HG03139 (cell line): ENCODE measurements around the gene MAP4K4.

Experiments
- ATAC-seq: cut with Tn5 transposase; IDR thresholded peaks from one replicate; pipeline ENCODE4 v1.9.1; 2021; ENCODE audit not compliant: unreplicated experiment

Gene MAP4K4

DNA sequence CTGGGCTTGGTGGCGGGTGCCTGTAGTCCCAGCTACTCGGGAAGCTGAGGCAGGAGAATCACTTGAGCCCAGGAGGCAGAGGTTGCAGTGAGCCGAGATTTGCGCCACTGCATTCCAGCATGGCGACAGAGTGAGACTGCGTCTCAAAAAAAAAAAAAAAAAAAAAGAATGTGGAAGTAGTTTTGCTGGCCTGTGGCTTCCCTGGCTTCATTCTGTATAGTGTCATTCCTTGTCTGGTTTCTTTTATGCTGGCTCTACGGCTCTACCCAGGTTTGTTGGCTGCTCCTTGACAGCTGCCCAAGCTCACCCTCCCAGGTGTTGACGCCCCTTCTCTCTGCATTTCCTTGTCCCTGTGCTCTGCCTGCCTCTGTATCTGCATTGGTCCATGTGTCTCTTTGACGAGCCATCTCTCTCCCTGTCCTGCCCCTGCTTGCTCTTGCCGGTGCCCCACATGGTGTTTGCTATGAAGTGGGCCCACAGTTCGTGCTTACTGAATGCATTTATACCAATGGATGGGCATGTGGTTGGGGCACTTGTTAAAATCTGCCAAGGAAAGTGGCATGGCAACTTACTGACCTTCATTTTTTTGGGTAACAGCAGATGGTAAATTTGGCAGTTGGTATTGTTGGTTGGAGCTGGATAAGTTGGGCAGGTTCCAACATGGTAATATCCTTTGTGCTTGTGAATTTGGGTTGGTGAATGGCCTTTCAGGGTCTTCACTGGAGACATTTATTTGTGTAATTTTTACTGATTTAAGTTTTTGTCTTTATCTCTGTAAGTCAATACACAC is 113.9 kb downstream of the MAP4K4 start:
- no peak for ATAC-seq

DNA sequence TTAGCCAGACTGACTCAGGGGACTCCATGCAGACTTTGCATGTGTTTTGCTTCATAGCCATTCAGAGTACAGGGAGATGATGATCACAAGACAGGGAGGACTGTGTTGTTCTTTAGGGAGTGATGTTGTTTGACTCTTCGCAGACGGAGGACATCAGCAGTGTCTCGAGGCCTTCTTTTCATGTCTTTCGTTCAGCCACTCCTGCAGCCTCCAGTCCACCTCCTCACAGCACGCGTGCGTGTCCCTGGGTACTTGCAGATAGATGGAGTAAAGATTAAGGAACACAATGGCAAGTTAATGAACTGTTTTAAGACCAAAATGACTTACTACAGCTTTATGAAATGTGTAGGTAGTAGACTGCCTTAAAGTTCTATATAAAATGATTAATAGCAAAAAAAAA is 114.7 kb downstream of the MAP4K4 start:
- ATAC-seq = no peak

DNA sequence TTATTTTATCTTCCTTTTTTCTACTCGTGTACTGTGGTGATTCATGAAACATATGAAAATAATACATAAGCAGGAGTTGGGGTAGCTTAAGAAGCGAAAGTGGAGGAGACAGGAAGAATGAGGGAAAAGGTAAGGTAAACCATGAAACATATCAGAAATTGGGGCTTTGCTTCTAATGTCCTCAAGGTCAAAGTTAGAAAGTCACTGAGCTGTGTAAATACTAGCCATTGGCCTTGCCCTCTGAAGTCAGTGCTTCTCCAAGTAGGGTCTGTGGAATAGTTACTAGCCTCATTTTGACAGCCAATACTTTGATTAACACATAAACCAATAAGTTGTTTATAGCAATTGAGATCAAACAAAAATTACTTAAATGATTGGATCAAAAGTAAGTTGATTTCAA is 117.2 kb downstream of the MAP4K4 start:
- ATAC-seq = no peak

DNA sequence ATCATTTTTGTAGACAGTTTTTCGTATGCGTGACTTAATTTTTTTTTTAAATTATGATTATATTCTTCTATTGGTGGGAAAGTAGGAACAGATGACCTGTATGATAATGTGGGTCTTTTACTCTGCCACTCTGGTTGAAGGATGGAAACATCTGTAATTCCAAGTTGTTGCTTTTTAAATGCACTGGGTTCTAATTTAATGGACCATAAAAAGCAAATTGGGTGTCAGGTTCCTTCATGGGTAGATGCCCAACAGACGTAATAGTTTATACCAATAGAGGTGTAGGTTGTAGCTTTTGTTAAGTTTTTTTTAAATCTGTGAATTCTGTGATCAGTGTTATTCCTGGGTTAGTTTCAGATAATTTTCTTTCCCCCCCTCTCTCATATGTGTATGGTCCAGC is 117.6 kb downstream of the MAP4K4 start:
- ATAC-seq = no peak

DNA sequence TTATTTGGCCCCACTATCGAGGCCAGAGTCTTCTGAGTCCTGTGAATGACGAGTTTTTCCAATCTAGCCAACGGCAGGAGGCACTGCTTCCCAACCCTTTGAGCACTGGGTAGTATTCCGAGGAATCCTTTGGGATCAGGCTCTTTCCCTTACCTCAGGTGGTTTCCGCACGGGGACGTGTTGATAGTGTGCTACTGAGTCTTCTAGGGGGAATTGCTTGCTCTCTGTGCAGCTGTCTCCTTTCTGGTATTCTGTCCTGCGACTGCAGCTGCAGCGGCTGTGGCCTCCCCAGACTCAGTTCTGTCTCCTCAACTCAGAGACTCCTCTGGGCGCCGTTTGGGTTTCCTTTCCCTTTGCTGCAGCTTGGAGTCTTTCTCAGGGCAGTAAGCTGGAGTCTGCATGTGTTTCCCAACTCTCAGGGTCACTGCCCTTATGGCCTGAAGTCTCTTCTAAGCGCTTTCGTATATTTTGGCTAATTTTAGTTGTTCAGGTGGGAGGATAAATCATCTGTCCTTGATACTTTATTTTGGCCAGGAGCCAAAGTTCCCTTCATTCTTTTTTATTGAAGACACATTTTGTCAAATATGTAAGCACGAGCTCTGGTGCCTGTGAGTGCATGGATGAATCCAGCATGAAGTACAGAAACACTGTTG is 118.4 kb downstream of the MAP4K4 start:
- ATAC-seq = no peak

DNA sequence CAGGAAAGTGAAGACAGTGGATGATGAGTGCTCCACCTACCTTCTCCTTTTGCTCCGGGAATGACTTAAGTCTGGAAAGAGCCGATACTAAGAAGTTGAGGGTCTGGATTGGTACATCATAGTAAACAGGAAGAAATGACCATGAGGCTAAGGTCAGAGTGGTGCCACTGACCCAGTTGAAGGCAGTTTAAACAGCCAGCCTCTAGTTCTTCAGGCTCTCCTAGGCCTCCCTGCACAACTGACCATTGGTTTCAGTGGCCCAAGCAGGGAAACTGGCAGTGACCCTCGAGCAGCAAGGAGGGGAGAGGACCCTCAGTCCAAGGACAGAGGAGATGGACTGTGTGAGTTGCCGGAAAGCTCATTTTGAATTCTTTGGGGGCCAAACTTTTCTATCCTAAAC is 119.1 kb downstream of the MAP4K4 start:
- no peak for ATAC-seq

DNA sequence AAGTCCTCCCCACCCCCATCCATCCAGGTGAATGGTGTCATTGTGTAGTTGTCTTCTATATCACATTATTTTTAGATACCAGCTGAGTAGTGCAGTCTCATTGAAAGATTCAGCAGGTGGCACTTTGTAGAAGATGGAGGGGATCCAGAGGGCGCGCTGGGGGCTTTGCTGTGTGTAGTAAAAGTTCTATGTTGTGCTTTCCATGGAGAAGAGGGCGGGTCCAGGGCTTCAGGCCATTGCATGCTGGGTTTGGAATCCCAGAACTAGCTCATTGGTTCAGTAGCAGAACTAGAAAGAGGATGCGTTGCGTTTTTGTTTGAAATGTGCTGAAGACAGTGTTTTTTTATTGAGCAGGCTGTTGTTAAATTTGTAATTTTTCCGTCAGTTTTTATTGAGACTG is 120.0 kb downstream of the MAP4K4 start:
- no peak for ATAC-seq

DNA sequence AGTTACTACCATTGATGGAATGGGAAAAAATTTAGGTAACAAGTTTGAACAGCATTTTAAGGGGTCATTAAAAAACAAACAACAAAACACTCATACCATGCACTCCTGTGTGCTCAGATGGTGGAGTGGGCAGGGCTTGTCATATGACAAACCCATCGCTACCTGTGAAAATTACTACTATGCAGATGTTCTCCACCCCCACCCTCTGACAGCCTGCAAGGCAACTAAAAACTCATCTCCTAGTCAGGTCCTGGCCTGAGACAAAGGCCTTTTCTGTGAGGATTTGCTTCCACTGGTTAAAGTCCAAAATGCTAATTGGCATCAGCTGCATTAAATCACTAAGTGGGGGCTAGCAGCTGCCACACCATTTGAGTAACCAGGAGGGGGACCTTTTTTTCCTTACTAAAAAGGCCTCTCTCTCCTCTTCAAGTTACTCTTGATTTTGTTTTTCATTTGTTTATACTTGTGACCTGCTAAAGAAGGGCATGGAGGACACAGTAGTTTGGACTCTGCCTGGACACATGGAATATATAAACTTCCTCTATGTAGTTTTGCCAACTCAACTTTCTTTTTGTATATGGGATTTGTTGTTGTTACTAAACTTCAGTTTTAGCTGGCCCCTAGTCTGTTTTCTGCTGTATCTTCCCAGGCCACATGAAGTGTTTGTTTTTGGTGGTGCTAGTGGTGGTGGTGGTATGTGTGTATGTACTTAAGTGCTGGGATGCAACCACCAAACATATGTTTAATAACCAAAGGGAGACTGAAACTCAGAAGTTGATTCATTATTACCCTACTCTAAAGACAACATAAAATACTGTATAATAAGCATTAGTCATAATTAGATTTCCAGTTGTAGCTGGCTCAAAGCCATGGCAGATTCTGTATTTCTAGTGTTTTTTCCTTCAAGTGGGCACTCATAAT is 121.3 kb downstream of the MAP4K4 start:
- no peak for ATAC-seq

DNA sequence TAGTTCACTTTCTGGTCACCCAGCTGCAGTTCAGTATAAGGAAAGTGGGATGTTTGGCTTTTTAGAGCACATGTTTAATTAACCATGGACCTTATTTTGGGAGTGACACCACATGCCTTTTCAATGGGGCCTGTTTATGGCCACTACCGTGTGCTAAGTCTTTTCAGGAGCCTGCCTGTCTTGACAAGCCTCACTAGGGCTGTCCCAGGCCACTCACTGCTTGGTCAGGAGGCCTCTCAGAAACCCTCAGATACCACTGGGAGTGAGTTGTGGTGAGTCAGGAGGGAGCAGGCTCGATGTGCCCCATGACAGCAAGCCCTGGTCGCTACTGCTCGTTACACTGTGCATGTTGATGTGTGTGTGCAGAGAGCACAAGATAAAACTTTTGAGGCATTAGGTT is 123.0 kb downstream of the MAP4K4 start:
- ATAC-seq = no peak

DNA sequence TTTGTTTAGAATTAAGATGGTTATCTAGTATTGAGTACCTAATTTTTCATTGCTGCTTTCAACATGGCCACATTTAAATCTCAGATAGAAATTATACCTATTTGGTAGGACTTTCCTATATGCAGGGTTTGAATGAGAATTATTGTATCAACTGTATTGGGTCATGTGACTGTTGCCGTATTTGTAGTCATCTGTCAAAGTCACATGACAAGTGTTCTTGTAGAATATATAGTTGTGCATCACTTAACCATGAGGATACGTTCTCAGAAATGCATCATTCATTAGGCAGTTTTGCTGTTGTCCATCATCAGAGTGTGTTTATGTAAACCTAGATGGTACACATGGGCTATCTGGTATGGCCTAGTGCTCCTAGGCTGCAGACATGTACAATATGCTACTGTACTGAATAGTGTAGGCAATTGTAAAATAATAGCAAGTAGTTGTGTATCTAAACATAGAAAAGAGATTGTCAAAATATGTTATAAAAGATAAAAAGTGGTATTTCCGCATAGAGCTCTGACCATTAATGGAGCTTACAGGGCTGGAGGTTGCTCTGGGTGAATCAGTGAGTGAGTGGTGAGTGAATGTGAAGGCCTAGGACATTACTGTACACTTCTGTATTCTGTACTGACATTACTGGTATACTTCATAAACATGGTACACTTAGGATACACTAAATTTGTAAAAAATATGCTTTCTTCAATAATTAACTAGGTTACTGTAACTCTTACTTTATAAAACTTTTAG is 123.7 kb downstream of the MAP4K4 start:
- no peak for ATAC-seq

DNA sequence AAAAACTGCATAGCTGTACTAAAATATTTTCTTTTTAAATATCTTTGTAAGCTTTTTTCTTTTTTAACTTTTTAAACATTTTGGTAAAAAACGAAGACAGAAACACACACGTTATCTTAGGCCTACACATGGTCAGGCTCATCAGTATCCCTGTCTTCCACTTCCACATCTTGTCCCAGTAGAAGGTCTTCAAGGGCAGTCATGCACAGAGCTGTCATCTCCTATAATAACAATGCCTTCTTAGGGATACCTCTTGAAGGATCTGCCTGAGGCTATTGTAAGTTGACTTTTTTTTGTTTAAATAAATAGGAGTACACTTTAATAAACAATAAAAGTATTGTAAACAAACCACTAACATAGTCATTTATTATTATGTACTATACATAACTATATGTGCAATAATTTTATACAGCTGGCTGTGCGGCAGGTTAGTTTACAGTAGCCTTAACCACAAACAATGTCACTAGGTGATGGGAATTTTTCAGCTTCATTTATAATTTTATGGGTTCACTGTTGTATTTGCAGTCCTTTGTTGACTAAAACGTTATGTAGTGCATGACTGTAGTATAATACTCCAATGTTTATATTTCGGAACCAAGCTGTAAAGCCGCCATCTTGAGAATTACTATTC is 124.4 kb downstream of the MAP4K4 start:
- no peak for ATAC-seq

DNA sequence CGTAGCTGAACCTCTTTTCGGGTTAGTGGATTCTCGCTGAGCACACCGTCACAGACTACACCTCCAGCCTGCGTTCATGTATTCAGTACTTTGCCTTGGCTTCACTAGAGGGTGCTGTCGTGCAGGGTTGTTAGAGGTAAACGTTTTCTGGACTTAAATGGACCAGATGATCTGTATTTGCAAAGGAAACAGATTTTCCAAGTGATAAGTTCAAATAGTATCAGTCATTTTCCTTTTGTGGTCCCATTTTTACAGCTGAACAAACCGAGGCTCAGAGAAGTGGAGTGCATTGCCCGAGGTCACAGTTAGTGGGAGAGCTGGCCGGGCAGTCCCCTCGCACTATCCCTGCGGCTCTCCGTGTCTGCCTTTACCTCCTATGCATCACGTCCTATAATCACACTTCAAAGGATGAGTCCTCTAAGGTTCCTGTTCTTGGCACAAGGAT is 125.9 kb downstream of the MAP4K4 start:
- peak; percentile 71 for ATAC-seq

DNA sequence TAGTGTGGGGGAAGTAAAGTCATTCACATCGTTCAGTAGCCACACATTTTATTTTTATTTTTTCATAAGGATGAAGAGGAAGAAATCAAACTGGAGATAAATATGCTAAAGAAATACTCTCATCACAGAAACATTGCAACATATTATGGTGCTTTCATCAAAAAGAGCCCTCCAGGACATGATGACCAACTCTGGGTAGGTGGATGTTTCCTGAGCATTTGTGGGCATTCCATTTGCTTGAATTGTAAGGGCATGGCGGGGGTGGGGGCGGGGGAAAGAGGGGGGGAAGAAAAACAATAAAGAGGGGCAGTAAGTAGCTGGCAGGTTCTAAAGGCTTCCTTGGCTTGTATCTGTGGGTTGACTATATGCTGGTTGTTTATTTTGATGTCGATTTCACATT is 126.4 kb downstream of the MAP4K4 start:
- no peak for ATAC-seq

DNA sequence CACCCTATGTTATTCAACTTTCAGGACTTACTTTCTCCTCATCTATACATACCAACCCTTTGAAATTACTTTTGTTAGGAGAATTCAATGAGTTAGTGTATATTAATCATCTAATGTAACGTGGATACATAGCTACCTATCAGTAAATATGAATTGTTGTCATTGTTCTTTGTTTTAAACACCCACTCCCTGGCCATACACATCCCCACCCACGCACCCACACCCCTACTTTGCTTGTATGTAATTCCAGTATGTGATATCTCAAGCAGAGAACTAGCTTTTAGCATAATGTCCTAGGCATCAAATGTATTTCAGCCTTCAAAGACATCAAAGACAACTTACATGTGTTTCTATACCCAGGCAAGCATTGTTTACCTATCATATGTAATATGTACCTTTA is 129.2 kb downstream of the MAP4K4 start:
- ATAC-seq = no peak

DNA sequence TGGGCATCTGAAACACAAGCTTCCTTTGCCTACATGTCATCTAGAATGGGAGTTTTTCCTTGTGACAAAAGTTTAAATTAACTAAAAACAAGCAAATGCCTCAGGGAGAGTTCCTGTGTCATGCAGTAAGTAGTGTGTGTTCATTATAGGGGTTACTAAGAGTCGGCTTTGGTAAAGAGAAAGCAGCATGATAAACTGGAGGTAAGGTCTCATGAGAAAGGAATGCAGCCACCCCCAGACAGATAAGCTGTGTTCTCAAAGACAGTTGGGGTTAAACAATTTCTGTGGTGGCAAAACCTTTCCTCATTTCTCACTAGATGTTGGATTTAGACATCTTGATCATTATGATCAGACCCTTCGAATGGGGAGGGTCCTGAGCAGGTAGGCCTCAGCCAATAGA is 129.7 kb downstream of the MAP4K4 start:
- ATAC-seq = no peak

DNA sequence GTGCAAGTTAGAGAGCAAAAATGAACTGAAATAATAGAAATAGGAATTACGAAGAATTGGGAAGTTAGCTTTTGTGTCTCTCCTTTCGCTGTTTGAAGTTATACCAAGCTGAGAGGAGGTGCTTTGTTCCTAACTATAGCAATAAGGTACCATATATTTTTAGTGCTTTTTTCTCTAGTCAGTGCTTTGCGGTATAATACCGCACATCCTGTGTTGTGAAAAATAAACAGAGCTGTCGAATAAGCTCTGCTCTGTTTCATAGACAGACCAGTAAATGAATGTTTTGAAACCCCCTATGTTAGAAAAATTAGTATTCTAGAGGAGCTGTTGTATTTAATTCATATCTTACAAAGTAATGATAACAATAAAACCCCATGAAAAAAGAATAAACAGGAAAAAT is 130.8 kb downstream of the MAP4K4 start:
- ATAC-seq = no peak

DNA sequence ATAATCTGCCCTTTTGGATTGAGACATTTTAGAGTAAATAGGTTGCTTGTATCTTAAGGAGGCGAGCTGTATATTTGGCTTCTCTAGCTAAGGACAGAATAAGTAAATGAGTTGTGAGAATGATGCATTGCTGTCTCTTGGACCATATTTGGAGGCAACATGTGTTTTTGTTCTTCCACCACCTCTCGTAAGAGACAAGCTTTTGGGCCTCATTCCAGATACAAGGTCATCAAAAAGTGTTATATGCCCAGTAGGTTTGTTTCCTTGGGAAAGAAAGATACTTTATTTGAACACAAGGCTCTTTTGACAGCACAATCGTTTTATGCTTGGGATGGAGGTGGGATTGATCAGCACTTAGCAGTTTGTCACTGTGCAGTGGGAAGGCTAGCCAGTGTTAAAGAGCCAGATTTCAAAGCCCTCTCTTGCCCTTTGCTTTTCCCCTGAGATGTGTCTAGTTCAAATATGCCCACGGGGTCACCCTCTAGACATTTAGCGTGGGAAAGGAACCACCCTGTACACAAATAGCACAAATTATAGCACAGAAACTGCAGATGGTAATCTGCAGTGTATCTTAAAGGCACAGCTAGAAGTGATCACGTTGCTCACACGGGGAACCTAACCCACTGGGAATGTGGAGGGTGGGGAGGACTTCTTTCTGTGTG is 131.3 kb downstream of the MAP4K4 start:
- ATAC-seq = no peak

DNA sequence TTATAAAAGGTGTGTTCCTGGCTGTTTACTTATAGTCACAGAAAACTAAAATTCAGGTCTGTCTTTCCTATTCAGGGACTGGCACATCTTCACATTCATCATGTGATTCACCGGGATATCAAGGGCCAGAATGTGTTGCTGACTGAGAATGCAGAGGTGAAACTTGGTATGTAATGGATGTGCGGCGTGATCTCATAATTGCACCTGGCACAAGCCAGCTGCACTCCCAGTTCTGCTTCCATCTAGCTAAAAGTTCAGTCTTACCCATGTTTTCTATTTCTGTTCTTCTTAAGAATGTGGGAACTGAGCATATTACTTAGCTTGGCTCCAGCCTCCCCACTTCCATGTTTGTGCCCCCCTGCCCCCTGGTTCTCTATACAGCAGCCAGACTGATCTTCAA is 131.9 kb downstream of the MAP4K4 start:
- no peak for ATAC-seq

DNA sequence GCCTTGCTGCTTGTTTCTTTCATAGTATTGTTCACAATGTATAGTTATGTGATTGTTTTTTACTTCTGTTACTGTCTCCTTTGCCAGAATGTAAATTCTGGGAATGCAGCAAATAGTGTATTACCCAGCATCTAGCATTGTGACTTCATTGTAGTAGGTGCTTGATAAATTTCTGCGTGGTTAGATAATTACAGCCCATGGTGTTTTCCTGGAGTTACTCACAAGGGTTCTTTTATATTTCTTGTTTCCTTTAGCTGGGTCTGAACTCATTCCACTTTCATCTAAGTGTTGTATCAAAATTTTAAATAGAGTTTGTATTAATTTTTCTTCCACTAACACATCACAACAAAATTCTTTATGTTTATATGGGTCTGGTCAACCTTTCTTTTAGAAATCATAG is 132.6 kb downstream of the MAP4K4 start:
- ATAC-seq = no peak

DNA sequence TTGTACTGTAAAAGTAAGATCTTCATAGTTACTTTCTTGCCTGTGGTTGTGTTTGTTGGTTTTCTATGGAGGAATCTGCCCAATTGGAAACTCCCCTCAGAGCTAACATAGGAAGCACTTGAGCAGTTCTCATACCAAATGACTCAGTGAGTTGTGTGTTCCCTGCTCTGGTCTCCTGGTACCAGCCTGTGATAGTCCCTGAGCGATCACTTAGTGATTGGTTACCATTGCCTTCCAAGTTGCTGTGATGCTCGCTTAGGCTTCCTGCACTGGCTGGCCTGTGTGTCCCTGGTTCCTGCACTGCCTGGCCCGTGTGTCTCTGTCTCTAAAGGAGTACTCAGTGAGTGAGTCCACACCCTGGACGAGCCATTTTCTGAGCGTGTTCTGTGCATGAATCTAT is 133.0 kb downstream of the MAP4K4 start:
- no peak for ATAC-seq
